GM23338 (cell line): Measurements from ENCODE around the gene ARRDC5.

ENCODE experiments used
- CREB1 ChIP-seq: fragments of 250-450 bp; sonication (Bioruptor Pico); IDR thresholded peaks from 2 replicates; pipeline ENCODE4 v1.5.0; 2020; ENCODE audit warnings: low read depth, mild to moderate bottlenecking, moderate library complexity
- CTCF ChIP-seq, 2 experiments: fragments of 200-600 bp in 1 of 2; sonication (generic) in 1 of 2; conservative IDR thresholded peaks; 2 replicates each; pipeline versions ENCODE4 v1.5.1 to v1.6.1; 2016 to 2017; ENCODE audit warnings: antibody characterized with exemption in 2 of 2, low read depth in 2 of 2, mild to moderate bottlenecking in 2 of 2, moderate library complexity in 1 of 2
- EZH2 ChIP-seq: fragments of 200-600 bp; sonication (generic); IDR thresholded peaks from one replicate; pipeline ENCODE4 v1.8.0; 2017; ENCODE audit warnings: antibody characterized with exemption, mild to moderate bottlenecking, low read depth; ENCODE audit not compliant: unreplicated experiment
- POLR2AphosphoS5 ChIP-seq: IDR thresholded peaks from 2 replicates; pipeline ENCODE4 v1.6.1; 2016; ENCODE audit warnings: antibody characterized with exemption, low read depth
- TF ChIP-seq, protein P1 (sequence below): IDR thresholded peaks from one replicate; pipeline ENCODE4 v1.6.1; 2018; ENCODE audit warnings: antibody characterized with exemption; ENCODE audit not compliant: unreplicated experiment

- no peak for TF ChIP-seq CTCF (conservative IDR thresholded peaks at IDR 0.05; ENCODE audit: low read depth in 2 of 2)
- no peak for TF ChIP-seq CREB1 (CRISPR knock-in tag)
- TF ChIP-seq EZH2 = no peak
- no peak for TF ChIP-seq POLR2AphosphoS5
- TF ChIP-seq, protein P1, sequence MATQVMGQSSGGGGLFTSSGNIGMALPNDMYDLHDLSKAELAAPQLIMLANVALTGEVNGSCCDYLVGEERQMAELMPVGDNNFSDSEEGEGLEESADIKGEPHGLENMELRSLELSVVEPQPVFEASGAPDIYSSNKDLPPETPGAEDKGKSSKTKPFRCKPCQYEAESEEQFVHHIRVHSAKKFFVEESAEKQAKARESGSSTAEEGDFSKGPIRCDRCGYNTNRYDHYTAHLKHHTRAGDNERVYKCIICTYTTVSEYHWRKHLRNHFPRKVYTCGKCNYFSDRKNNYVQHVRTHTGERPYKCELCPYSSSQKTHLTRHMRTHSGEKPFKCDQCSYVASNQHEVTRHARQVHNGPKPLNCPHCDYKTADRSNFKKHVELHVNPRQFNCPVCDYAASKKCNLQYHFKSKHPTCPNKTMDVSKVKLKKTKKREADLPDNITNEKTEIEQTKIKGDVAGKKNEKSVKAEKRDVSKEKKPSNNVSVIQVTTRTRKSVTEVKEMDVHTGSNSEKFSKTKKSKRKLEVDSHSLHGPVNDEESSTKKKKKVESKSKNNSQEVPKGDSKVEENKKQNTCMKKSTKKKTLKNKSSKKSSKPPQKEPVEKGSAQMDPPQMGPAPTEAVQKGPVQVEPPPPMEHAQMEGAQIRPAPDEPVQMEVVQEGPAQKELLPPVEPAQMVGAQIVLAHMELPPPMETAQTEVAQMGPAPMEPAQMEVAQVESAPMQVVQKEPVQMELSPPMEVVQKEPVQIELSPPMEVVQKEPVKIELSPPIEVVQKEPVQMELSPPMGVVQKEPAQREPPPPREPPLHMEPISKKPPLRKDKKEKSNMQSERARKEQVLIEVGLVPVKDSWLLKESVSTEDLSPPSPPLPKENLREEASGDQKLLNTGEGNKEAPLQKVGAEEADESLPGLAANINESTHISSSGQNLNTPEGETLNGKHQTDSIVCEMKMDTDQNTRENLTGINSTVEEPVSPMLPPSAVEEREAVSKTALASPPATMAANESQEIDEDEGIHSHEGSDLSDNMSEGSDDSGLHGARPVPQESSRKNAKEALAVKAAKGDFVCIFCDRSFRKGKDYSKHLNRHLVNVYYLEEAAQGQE = no peak
Measured at GRCh38 chr19:4922530-4923275, 20.0 kb upstream of the ARRDC5 start.
